Keratinocyte (primary cell): ENCODE data around the gene CAMP. TPM values are rescaled to one million over a fixed set of nuclear protein-coding genes. Genes with fewer than 3 reads are reported as not detected.
A peak's percentile ranks its signal among the peaks of the same experiment; 100 is the strongest.

ENCODE experiments used
- DNase-seq: peaks from one replicate; pipeline ENCODE4 v3.0.0-alpha.2; 2011; ENCODE audit warnings: low read depth, missing footprints, low spot score
- FAIRE-seq: peaks from 2 replicates; lab custom pipeline; 2011; peaks lifted over from hg19 to GRCh38; lab: Jason Lieb, UNC
- H2AFZ ChIP-seq: 2 replicates; pipeline ENCODE4 v1.6.0; 2012; ENCODE audit warnings: low read length, control low read depth, inconsistent platforms; ENCODE audit not compliant: control insufficient read depth
- H3K27ac ChIP-seq: 2 replicates; pipeline ENCODE4 v1.5.1; 2011; ENCODE audit warnings: low read length; ENCODE audit not compliant: control insufficient read depth, insufficient read depth
- H3K27me3 ChIP-seq: 3 replicates; pipeline ENCODE4 v1.6.0; 2011; ENCODE audit warnings: low read length; ENCODE audit not compliant: control insufficient read depth, insufficient read depth; ENCODE audit errors: extremely low read depth
- H3K36me3 ChIP-seq, 2 experiments: 2 replicates in 1 of 2; 3 replicates in 1 of 2; pipeline ENCODE4 v1.5.1; 2011; ENCODE audit warnings: low read length in 2 of 2, mild to moderate bottlenecking in 1 of 2; ENCODE audit not compliant: control insufficient read depth in 2 of 2, insufficient read depth in 2 of 2; ENCODE audit errors: extremely low read depth in 1 of 2
- H3K4me1 ChIP-seq: 3 replicates; pipeline ENCODE4 v1.5.1; 2011; ENCODE audit warnings: low read length; ENCODE audit not compliant: control insufficient read depth, insufficient read depth; ENCODE audit errors: extremely low read depth
- H3K4me2 ChIP-seq: 3 replicates; pipeline ENCODE4 v1.6.0; 2011; ENCODE audit warnings: low read depth, low read length; ENCODE audit not compliant: control insufficient read depth, insufficient read depth; ENCODE audit errors: extremely low read depth
- H3K4me3 ChIP-seq, 3 experiments: fragments of 200-600 bp in 1 of 3; sonication (generic) in 1 of 3; 2 replicates in 2 of 3; 3 replicates in 1 of 3; pipeline ENCODE4 v1.5.1; 2011 to 2016; ENCODE audit warnings: low read length in 3 of 3, mild to moderate bottlenecking in 3 of 3, control low read depth in 2 of 3, inconsistent platforms in 1 of 3, low read depth in 1 of 3, mixed read lengths in 1 of 3, mixed run types in 1 of 3, moderate library complexity in 1 of 3; ENCODE audit not compliant: control insufficient read depth in 2 of 3, insufficient read depth in 2 of 3; ENCODE audit errors: extremely low read depth in 1 of 3
- H3K79me2 ChIP-seq: 2 replicates; pipeline ENCODE4 v1.6.0; 2012; ENCODE audit warnings: low read length; ENCODE audit not compliant: control insufficient read depth, insufficient read depth
- H3K9ac ChIP-seq: 3 replicates; pipeline ENCODE4 v1.6.0; 2011; ENCODE audit warnings: low read length; ENCODE audit not compliant: control insufficient read depth, insufficient read depth; ENCODE audit errors: extremely low read depth
- H3K9me1 ChIP-seq: 3 replicates; pipeline ENCODE4 v1.6.0; 2011; ENCODE audit warnings: low read length; ENCODE audit not compliant: control insufficient read depth, insufficient read depth; ENCODE audit errors: extremely low read depth
- H3K9me3 ChIP-seq: 2 replicates; pipeline ENCODE4 v1.5.1; 2012; ENCODE audit warnings: low read depth, low read length; ENCODE audit not compliant: control insufficient read depth
- H4K20me1 ChIP-seq: 3 replicates; pipeline ENCODE4 v1.6.0; 2011; ENCODE audit warnings: low read length; ENCODE audit not compliant: control insufficient read depth, insufficient read depth; ENCODE audit errors: extremely low read depth
- EZH2 ChIP-seq: IDR thresholded peaks from one replicate; pipeline ENCODE4 v1.6.1; 2012; ENCODE audit warnings: inconsistent platforms, mild to moderate bottlenecking, low read length, moderate library complexity
- dilution Hi-C: fragments of 300-500 bp; cut with MboI; formaldehyde crosslinking; loops from one replicate; pipeline ENCODE4 v1.7.0; 2020; ENCODE audit warnings: low sequenced_read_pairs; ENCODE audit not compliant: extremely low pct_ligation_motif_present
- polyA plus RNA-seq, 5 experiments: library from polyadenylated mRNA; depleted of rRNA in 3 of 5; stranded (reverse) in 3 of 5; stranded (forward) in 1 of 5; unstranded in 1 of 5; fragments of >200 nt; gene quantifications; 1 replicate in 1 of 5; 2 replicates in 3 of 5; 3 replicates in 1 of 5; pipeline versions ENCODE4 v1.2.1 to v1.2.3, GENCODE V29; 2011 to 2012; ENCODE audit warnings: missing spikeins in 2 of 5, low read depth in 1 of 5, low replicate concordance in 1 of 5
- TF ChIP-seq, protein P1 (sequence below), 3 experiments: IDR thresholded peaks in 1 of 3; conservative IDR thresholded peaks in 1 of 3; optimal IDR thresholded peaks in 1 of 3; 2 replicates in 2 of 3; 3 replicates in 1 of 3; pipeline versions ENCODE3 to v1.5.1; 2011; ENCODE audit warnings: low read length in 3 of 3, mild to moderate bottlenecking in 3 of 3, moderate library complexity in 2 of 3, control low read depth in 1 of 3, inconsistent platforms in 1 of 3; ENCODE audit not compliant: insufficient read depth in 2 of 3; ENCODE audit errors: extremely low read depth in 1 of 3

The CAMP gene
- polyA plus RNA-seq, 1 donor (not counting 4 experiments of a cell fraction or from before 2014, with no cell fraction given) = 0.66 TPM

DNA sequence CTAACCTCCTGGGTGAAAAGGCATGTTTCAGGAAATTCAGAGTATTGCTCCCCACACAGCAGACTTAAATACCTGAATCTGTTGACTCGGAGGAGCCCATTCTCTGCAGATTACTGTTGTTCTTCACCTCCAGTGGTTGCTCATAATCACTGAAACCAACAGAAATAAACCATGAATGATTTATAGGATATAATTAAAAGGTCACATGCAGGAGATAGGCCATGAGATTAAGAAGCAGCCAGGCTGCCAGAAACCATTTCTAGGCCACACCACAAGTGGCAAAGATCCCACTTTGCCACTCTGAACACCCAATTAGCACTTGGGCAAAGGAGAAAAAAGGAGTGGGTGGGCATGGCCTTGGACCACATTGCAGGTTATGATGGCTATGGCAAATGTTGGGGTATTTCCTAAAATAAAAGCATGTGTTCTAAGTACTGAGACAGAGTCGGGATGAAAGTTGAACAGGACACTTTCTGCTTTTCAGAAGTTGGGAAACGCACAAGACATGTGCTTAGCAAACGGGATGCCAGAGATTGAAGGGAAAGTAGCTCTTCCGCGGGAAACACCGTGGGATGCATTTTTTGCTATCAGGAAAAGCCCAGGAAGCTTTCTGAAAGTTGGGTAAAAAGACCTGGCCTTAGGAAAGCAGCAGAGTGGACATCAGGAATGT lies 36.5 kb upstream of the CAMP start:
- H3K4me2 ChIP-seq = peak overlapping the region; percentile 98
- peak overlapping the region; percentile 88 for H3K9ac ChIP-seq
- no peaks in the 10 kb centered on the region for H3K9me3 ChIP-seq
- H2AFZ ChIP-seq = peak overlapping the region; percentile 92
- TF ChIP-seq, protein P1, sequence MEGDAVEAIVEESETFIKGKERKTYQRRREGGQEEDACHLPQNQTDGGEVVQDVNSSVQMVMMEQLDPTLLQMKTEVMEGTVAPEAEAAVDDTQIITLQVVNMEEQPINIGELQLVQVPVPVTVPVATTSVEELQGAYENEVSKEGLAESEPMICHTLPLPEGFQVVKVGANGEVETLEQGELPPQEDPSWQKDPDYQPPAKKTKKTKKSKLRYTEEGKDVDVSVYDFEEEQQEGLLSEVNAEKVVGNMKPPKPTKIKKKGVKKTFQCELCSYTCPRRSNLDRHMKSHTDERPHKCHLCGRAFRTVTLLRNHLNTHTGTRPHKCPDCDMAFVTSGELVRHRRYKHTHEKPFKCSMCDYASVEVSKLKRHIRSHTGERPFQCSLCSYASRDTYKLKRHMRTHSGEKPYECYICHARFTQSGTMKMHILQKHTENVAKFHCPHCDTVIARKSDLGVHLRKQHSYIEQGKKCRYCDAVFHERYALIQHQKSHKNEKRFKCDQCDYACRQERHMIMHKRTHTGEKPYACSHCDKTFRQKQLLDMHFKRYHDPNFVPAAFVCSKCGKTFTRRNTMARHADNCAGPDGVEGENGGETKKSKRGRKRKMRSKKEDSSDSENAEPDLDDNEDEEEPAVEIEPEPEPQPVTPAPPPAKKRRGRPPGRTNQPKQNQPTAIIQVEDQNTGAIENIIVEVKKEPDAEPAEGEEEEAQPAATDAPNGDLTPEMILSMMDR (optimal IDR thresholded peaks at IDR 0.05 in 1 of 3, IDR thresholded peaks at IDR 0.05 in 1 of 3, conservative IDR thresholded peaks at IDR 0.05 in 1 of 3; ENCODE audit: extremely low read depth in 1 of 3, insufficient read depth in 2 of 3, low read length in 3 of 3) = no peak
- TF ChIP-seq EZH2 = no peak
- H3K9me1 ChIP-seq = peaks cover 4% of the 10 kb centered on the region
- peak overlapping the region; percentile 53 for H3K27ac ChIP-seq
- FAIRE-seq (no peak), DNase-seq (no peak)
- no peaks in the 10 kb centered on the region for H4K20me1 ChIP-seq
- H3K27me3 ChIP-seq = no peaks in the 10 kb centered on the region
- H3K79me2 ChIP-seq = peaks cover 23% of the 10 kb centered on the region
- H3K4me3 ChIP-seq = peak overlapping the region; percentile 74 to 90 (median 81)
- peaks cover 23% of the 10 kb centered on the region for H3K4me1 ChIP-seq
- H3K36me3 ChIP-seq = peaks cover 0 to 17% of the 10 kb centered on the region in 2 experiments
- dilution Hi-C loops = no loop called here

DNA sequence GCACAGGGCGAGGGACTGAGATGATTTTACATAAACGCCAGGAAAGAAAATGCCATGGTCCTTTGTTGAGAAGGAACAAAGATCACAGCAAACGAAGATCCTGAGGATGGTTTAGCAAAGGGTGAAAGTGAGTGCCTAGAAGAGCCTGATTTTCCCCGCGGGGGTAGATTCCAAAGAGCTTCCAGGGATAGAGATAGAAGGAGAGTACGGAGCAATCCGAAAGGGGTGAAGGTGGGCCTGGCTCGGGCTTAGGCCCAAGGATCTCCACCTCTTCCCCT lies 36.1 kb upstream of the CAMP start:
- H4K20me1 ChIP-seq = no peaks in the 10 kb centered on the region
- peaks cover 23% of the 10 kb centered on the region for H3K79me2 ChIP-seq
- H3K4me2 ChIP-seq = peak overlapping the region; percentile 98
- peaks cover 0 to 14% of the 10 kb centered on the region in 2 experiments for H3K36me3 ChIP-seq
- H3K27me3 ChIP-seq = no peaks in the 10 kb centered on the region
- FAIRE-seq (no peak), DNase-seq (no peak)
- peak overlapping the region; percentile 74 to 90 (median 81) for H3K4me3 ChIP-seq
- H3K4me1 ChIP-seq = peaks cover 23% of the 10 kb centered on the region
- H3K27ac ChIP-seq = peak overlapping the region; percentile 53
- H2AFZ ChIP-seq = peak overlapping the region; percentile 92
- peaks cover 4% of the 10 kb centered on the region for H3K9me1 ChIP-seq
- peak overlapping the region; percentile 88 for H3K9ac ChIP-seq
- dilution Hi-C loops = no loop called here
- no peaks in the 10 kb centered on the region for H3K9me3 ChIP-seq
- TF ChIP-seq, protein P1 (optimal IDR thresholded peaks at IDR 0.05 in 1 of 3, IDR thresholded peaks at IDR 0.05 in 1 of 3, conservative IDR thresholded peaks at IDR 0.05 in 1 of 3; ENCODE audit: extremely low read depth in 1 of 3, insufficient read depth in 2 of 3, low read length in 3 of 3) = no peak
- TF ChIP-seq EZH2 = no peak
